NCI-H774 (cell line): ENCODE data around the gene TNS3.
"Not testable (repeated sequence)": the region's sequence is repeated elsewhere in the genome, so short reads cannot be mapped to it uniquely, and the experiment has no call there.

Source experiments
- DNase-seq: peaks from one replicate; lab custom pipeline; 2025; lab: John Stamatoyannopoulos, UW

TNS3 gene

DNA sequence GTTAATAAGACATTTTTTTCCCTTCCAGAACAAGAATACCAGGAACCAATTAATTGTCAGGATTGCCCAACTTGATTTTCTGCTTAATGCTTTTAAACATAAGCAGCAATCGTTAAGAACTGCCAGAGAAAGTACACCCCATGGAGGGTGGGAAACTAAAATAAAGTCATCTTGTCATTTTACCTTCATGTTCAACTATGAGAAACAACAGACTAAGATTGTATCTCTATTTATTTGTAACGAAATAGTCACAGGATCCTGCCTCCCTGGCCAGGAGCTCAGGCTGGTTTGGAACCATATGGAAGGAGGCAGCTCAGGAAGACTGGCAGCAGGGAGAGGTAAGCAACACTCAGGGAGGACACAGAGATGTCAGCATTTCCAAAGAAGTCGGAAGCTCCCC is 129.6 kb downstream of the TNS3 start:
- no peak for DNase-seq

DNA sequence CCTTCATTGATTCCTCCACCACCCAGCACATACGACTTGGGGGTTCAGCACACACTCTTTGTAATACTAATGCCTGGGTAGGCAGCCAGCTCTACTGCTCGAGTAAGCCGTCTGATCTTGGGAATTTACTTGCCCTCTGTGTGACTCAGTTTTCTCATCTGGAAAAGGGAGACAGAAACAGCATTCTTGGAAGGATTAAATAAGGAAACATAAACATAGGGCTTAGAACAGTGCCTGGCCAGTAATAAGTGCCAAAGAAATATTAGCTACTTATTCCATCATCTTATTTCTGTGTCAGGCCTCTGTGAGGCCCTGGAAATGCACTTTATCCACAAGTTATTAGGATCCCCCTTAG is 130.1 kb downstream of the TNS3 start:
- no peak for DNase-seq

DNA sequence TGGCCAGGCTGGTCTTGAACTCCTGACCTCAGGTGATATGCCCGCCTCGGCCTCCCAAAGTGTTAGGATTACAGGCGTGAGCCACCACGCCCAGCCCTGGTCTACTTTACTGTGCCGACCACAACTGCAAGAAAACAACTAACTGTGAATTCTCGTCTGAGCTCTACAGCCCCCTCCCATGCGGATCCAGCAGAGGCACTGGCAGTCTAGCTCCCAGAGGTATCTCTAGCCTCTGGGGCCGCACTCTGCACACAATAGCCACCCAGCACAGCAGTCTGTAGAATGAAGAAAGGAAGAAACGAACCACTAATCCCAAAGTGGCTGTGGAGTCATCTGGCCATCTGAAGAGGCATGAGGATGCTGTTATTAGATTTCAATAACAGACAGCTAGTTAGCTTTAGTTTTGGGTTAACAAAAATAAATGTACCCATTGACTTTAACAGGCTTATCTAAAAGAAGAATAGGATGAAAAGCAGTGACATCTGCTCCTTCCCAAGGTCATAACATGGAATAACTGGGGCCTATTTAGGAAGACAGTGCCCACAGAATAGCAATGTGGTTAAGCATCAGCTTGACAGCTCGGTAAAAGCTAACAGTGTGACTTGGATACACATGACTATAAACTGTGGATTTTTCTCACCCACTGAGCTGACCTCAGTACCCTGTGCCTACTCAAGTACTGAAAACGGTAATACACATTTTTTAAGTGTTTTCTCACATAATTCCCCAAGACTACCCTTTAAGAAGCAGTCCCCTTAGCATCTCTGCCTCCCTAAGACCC is 131.9 kb downstream of the TNS3 start:
- DNase-seq = no peak

DNA sequence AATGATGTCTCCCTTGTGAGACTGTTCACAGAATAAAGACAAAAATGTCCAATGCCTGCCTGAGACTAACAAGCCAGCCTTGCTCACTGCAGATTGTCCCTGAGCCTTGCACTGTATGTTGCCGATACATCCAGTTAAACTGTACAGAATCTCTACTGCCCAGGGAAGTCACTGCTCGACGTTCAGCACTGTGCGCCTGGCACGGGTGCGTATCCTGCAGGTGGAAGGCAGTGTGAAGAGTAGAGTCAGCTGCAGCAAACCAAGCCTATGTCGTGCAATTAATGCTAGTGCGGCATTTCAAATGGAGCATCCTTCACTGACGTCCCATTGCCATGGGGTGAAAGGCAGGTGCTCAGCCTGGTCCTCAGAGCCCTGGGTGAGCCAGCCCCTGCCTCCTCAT is 132.9 kb downstream of the TNS3 start:
- DNase-seq = no peak

DNA sequence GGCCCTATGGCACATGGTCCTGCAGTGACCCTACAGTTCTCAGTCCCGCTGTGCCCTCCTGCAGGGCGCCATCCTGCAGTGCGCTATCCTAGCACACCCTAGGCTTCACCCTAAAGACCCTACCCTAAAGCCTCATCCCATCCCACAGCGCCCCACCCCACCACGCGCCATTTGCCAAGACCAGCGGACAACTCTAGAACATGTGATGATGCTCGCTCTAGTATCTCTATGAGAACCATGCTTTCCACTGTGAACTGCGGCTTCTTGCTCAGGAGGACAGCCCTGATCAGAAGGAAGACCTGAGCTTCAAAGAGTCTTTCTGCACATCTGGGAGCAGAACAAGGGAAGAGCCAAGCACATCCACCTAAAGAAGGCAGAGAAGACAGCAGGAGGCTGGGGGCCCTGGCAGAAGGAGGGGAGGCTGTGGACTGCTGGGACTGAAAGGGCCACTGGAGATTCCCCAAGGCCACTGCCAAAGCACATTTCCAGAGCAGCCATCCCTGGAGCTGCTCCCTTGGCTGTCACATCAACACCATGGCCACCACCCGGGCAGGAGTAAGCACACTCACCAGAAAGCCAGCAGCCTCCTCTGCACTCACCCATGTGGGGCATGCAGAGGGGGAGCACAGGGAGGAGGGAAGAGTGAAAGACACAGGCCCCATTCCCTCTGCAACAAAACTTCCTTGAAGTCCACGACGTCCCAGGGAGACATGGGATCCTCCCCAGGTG is 134.1 kb downstream of the TNS3 start:
- DNase-seq = no peak

DNA sequence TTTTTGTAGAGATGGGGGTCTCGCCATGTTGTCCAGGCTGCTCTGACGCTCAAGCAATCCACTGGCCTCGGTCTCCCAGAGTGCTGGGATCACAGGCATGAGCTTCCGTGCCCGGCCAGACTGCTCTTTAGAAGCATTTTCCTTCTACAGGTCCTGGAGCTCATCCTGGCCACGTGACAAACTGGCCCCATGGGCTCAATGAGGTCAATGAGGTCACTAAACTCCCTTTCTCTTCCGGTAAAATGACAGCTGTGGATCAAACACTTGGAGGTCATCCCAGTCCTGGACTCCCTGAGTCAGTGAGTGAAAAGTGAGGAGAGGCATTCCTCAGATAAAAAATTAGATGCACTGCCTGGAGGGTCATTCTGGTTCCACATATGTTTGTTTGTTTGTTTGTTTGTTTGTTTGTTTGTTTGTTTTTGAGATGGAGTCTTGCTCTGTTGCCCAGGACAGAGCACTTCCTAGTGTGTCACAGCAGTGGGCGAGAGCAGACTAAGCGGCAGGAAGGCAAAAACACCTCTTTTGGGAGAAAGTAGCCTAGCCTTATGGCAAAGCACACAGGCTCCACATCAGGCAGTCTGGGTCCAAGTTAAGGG is 134.9 kb downstream of the TNS3 start:
- no peak for DNase-seq

DNA sequence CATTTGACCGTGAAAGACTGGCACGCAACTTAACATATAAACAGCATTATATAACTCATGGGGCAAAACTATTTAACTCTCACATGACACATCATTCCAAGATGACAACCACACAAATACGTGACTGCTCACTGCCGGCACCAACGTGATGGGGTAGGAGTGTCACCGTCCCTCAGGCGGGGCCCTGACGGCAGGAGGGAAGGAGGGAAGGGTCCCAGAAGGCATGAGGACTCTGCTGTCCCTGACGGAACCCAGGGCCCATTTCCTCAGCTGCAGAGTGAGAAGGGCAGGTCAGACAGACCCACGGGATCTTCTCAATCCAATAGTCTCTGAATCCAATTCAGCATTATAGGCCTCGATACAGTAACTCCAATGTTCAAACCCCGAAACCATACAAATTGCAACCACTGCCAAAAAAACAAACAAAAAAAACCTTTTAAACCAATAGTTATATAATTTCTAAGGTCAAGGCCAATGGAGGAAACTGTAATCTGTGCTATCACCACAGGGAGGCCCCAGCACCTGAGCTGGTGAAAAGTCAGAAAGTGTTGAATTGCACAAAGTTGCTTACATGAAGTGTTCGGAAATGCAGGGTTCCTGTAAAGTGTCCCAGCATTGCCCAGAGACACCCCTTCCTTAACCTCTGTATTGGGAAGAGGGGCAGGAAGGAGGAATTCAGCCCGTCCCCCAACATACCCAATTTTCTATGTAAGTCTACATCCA is 137.4 kb downstream of the TNS3 start:
- peak; percentile 15 for DNase-seq

DNA sequence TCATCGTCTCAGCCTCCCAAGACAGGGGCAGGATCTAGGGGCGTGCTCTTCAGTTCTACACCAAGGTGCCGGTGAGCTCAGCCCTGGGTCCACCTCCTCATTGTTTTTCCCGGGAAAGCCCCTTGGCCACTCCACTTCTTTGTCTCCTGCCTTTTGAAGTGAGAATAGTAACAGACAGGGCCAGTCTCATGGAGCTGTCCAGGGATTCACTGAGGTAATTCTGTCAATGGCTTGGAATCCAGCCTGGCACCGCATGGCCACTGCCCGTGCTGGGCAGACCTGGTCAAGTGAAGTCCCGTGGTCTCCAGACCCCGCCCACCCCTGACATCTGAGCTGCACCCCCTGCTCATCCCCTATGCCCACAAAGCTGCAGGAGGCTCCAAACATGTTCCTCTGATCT is 138.9 kb downstream of the TNS3 start:
- no peak for DNase-seq

DNA sequence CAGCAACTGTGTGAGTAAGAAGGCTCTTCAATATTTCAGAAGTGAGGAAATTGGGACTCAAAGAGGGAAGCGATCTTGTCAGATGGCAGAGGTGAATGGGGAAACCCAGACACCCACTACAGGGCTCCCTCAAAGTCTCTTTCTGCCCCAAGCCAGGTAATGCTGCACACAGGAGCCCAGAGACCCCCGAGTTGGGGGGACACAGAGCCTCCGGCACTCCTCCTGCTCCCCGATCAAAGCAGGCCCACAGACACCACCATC is 139.4 kb downstream of the TNS3 start:
- no peak for DNase-seq

DNA sequence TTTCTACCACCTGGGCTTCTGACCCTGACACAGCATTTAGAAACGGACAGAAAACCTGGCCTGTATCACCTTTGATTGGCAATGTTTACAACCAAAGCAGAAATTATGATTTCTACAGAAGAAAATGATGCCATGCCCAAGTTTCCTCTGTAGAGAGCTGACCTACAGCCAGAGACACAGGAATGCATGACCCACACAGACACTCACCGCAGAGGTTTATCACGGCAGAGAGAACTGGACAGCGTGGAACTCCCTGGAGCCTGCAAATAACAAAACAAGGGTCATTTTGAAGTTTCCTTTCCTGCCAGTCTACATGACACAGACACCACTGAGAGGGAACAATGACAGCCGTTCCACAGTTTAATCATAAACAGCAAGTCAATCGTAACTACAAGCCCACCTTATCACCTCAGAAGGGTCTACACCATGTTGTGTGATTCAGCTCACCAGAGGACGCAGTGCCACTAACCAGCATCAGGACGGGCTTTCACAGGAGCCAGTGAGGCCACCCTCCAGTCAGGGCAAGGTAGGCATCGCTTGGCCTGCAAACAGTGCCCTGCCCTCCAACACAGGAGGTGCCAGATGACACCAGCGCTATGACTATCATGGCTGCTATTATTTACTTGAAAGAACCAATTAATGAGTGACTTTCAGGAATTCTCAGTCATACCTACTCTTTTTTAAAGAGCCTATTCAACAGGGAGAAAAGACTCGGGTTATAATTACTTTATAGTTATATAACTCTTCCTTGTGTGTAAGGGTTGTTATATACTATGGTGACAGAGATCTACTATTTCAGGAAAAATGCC is 139.9 kb downstream of the TNS3 start:
- DNase-seq = no peak

DNA sequence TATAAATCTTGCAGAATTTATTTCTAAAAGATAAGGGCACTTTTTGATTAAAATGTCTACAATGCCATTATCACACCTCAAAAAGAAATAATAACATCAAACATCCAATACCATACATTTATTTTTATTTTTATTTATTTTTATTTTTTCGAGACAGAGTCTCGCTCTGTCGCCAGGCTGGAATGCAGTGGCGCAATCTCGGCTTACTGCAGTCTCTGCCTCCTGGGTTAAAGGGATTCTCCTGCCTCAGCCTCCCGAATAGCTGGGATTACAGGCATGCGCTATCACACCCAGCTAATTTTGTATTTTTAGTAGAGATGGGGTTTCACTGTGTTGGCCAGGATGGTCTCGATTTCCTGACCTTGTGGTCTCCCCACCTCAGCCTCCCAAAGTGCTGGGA is 140.9 kb downstream of the TNS3 start:
- not testable (repeated sequence) for DNase-seq

DNA sequence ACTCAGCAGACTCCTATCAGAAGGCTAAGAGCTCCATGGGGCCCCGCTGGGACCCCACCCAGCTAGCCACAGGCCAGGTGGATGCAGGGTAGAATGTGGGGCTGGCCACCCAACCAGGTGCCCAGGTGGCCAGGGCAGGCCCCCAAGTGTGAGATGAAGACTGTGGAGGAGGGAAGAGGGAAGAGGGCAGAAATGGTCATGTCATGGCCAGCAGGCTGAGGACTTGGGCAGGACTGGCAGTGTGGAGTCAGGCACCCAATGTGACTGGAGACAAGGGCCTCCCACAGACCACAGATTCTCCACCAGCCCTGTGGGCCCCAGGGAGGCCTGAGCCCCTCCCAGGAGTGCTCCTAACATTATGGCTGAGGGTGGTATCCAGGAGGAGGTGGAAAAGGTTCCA is 141.6 kb downstream of the TNS3 start:
- no peak for DNase-seq

DNA sequence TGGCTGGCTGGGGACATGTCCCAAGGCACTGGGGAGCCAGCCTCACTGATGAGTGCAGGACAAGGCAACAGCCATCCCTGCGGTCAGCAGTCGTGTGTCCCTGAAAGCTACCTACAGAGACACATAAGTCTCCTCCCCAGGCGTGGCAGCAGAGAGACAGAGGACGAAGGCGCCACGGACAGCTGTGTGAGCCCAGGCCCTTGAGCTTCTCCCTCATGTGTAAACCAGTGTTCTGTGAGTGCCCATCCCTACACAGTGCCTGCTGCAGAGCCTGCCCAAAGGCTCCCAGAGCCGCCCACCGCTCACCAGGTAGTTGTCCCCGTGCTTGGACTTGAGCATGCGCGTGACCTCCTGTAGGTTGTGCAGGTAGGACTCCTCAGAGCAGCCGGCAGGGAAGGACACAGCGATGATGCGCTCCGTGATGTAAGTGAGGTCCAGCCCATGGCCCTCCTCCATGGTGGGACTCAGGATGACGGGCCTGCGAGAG is 142.7 kb downstream of the TNS3 start:
- DNase-seq = no peak

DNA sequence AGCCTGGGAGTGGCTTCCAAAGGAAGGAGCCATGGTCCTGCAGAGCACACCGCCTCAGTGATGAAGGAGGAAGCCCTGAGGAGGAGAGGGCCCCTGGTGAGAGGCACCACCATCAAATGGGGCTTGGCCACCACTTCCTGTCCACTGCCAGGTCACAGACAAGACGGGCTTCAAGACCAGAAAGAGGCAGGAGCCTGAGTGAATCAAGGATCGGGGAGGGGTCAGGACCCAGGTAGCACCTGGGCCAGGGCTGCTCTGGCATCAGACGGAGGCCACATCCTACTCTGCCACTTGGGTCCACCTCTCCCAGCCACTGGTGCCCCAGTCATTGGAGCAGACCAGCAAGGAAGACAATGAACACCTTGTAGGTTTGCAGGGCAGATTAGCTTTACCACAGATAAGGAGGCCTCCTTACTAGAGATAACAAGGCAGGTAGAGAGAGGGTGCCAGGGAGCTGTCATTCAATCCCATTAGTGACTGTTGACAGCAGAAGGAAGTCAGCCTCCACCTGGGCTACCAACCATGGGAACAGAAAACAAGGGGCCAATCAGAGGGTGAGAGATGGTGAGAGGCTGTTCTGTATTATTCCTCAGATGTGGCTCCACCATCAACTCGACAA is 143.4 kb downstream of the TNS3 start:
- DNase-seq = no peak

DNA sequence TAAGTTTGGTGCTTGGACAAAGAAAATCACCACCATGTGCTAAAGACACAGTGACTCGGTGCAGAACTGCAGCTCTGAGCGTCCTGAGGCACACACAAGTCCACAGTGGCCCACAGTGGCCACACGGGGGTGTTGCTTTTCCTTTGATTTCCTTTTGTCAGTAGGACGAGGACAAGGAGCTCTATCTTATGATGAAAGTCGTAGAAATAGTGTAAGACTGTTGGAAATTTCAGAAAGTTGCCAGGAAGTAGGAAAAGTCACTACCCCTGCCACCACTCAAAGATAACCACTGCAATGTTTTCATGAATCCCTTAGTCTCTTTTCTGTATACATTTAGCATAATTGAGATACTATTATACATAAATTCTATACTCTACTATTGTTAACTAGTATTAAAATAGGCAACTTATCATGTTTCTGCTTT is 146.0 kb downstream of the TNS3 start:
- no peak for DNase-seq

DNA sequence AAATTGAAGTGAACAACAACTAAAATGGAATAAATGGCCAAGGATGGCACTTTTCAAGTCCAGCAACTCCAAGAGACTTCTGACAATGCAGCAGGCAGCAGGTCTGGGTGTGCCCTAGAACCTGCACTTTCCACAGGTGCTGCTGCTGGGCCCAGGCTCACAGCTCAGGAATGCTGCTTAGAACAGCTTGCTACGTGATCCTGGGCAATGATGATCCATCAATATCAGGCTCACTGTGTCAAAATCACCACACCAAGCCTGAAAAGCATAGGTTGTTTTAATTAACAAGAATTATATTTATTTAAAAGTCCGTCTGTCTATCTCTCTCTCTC is 148.4 kb downstream of the TNS3 start:
- DNase-seq = no peak

DNA sequence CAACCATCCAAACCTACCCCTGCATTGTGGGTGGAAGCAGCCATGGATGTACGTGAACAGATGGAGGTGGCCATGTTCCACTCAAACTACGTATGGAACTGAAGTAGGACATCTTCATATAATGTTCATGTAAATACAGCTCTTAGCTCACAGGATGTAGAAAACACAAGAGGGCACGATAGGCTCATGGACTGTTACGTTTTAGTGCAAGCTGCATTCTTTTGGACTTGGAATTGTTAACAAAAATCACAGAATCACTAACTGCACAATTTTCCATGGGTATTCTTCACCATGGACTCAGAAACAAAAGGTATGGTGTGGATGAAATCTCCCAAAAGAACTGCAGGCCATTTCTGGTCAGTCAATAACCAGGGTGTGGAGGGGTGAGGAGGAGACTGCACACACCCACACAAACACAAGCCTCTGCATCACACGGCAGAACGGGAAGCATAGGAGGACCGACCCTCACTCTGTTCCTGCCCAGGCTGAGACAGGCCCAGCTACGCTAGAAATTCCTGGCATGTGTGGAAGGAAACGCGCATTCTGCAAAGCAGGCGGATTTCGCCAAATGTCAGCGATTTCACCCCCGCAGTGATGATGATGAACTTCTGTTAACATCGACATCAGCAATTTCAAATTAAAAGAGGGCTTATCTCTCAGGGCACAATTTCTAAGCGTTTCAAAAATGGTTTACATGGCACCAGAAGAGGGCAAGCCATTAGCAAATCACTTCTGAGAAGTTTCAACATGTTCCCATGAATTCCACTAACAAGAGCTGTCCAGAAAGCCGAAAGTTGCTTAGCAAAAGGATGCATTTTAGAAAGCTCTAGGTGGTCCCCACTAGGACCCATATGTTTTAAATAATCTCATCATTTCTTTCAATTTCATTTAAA is 149.0 kb downstream of the TNS3 start:
- no peak for DNase-seq

DNA sequence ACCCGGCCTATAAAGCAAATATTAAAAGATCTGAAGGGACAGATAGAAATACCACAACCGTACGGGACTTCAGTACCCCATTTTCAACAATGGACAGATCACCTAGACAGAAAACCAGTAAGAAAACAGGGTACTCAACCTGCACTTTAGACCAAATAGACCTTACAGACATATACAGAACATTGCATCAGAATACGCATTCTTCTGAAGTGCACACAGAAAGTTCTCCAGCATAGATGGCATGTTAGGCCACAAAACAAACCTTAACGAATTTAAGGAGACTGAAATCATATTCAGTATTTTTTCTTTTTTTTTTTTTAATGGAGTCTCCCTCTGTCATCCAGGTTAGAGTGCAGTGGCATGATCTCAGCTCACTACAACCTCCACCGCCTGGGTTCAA is 151.5 kb downstream of the TNS3 start:
- DNase-seq = no peak

DNA sequence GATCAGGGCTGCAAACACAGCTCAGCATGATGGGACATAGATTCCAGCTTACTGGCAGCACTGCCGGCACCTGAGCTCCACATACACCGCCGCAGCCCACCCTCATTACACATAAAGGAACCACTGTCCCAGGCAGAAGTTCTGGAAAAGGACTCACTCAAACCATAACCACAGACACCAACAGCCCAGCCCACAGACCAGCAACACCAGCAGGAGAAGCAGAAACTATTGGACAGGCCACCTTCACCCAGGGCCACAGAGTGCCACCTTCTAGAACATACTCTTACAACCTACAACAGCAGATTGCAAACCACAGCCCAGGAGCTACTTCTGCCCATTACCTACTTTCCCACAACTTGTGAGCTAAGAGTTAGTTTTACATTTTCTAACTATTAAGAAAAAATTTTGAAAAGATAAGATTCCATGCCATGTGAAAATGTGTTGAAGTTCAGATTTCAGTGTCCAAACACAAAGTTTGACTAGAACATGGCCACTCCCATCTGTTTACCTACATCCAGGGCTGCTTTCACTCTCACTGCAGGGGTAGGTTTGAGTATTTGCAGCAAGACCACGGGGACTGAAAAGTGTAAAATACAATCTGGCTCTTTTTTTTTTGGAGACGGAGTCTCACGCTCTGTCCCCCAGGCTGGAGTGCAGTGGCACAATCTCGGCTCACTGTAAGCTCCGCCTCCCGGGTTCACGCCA is 153.0 kb downstream of the TNS3 start:
- no peak for DNase-seq
